IgD-negative memory B cell (primary cell): Measurements from ENCODE around the gene UCK2. TPM values are rescaled to one million over a fixed set of nuclear protein-coding genes. Genes with fewer than 3 reads are reported as not detected.
"Not testable (repeated sequence)": the region's sequence is repeated elsewhere in the genome, so short reads cannot be mapped to it uniquely, and the experiment has no call there.

Source experiments
- H3K27ac Mint-ChIP-seq, 3 donors: one replicate each; pipeline ENCODE4 v1.8.0; 2020 to 2022; ENCODE audit warnings: mild to moderate bottlenecking in 3 of 3, mixed read lengths in 3 of 3, moderate library complexity in 1 of 3
- H3K27me3 Mint-ChIP-seq: one replicate; pipeline ENCODE4 v1.8.0; 2021; ENCODE audit warnings: mixed read lengths
- H3K36me3 Mint-ChIP-seq: one replicate; pipeline ENCODE4 v1.8.0; 2020; ENCODE audit warnings: mild to moderate bottlenecking, mixed read lengths
- H3K4me1 Mint-ChIP-seq, 3 donors: one replicate each; pipeline ENCODE4 v1.8.0; 2020 to 2022; ENCODE audit warnings: mixed read lengths in 3 of 3, mild to moderate bottlenecking in 1 of 3
- H3K4me3 Mint-ChIP-seq, 4 donors: one replicate each; pipeline ENCODE4 v1.8.0; 2020 to 2022; ENCODE audit warnings: mild to moderate bottlenecking in 4 of 4, mixed read lengths in 4 of 4, moderate library complexity in 3 of 4
- H3K9me3 Mint-ChIP-seq, 3 donors: one replicate each; pipeline ENCODE4 v1.8.0; 2020 to 2021; ENCODE audit warnings: mixed read lengths in 3 of 3, mild to moderate bottlenecking in 1 of 3
- polyA plus RNA-seq: library from polyadenylated mRNA; unstranded; fragments of 300-500 nt; fragmentation: Illumina TruSeq; gene quantifications from one replicate; pipeline ENCODE4 v1.2.3, GENCODE V29; 2021

UCK2 gene
- polyA plus RNA-seq, result 13.5 TPM

DNA sequence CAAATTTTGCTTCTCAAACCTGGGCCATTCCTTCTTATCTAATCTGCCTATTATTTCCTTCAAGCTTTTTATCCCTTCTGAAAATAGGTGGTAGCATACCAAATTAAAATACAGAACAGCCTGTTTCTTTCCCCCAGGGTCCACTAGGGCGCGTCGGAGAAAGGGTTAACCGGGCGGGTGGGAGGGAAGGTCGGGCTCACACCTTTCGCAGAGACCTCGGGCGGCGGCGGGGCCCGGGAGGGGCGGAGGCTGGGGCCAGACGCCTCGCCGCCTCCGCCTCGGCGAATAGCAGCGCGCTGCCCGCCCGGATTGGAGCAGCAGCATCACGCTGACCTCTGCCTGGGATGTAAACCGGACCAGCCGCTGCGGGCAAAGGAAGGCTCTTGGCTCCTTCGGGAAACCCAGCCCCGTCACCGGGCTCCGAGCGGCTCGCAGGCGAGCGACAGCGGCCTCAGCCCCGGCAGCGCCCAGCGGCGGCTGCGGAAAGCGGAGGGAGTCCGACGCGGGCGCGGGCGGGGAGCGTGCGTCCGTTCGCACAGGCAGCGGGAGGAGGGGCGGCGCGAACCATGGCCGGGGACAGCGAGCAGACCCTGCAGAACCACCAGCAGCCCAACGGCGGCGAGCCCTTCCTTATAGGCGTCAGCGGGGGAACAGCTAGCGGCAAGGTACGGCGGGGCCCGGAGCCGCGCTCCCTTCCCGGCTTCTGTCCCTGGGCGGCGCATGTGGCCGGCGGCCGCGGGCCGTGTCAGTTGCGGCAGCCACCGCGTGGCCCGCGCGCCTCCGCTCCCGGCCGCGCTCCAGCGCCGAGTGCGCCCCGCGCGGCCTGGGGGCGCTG lies at the start of gene UCK2:
UCK2 (plus strand) TSS at position 347 of the 835 bp plus-strand sequence; CDS start at position 567, 220 bp downstream.
- Mint-ChIP-seq H3K36me3 (no peaks in the 10 kb centered on the region), H3K27me3 (no peaks in the 10 kb centered on the region), H3K4me1 (peaks cover 17 to 21% (median 19%) of the 10 kb centered on the region in 3 donors), H3K9me3 (no peaks in the 10 kb centered on the region), H3K4me3 (peak within 1 kb of the TSS; percentile 92 to 98 (median 95)), H3K27ac (peak within 1 kb of the TSS; percentile 78 to 89 (median 85))

DNA sequence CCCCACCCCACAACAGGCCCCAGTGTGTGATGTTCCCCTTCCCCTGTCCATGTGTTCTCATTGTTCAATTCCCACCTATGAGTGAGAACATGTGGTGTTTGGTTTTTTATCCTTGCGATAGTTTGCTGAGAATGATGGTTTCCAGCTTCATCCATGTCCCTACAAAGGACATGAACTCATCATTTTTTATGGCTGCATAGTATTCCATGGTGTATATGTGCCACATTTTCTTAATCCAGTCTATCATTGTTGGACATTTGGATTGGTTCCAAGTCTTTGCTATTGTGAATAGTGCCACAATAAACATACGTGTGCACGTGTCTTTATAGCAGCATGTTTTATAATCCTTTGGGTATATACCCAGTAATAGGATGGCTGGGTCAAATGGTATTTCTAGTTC lies 49.2 kb upstream of the UCK2 start:
- H3K36me3 Mint-ChIP-seq, H3K4me3 Mint-ChIP-seq, H3K4me1 Mint-ChIP-seq, H3K27me3 Mint-ChIP-seq, H3K9me3 Mint-ChIP-seq, H3K27ac Mint-ChIP-seq: not testable (repeated sequence)

DNA sequence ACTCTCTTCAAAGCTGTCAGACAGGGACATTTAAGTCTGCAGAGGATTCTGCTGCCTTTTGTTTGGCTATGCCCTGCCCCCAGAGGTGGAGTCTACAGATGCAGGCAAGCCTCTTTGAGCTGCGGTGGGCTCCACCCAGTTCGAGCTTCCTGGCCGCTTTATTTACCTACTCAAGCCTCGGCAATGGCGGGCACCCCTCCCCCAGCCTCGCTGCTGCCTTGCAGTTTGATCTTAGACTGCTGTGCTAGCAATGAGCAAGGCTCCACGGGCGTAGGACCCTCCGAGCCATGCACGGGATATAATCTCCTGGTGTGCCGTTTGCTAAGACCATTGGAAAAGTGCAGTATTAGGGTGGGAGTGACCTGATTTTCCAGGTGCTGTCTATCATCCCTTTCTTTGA lies 43.9 kb upstream of the UCK2 start:
- H3K4me1 Mint-ChIP-seq, H3K27me3 Mint-ChIP-seq, H3K27ac Mint-ChIP-seq, H3K4me3 Mint-ChIP-seq, H3K9me3 Mint-ChIP-seq, H3K36me3 Mint-ChIP-seq: not testable (repeated sequence)

DNA sequence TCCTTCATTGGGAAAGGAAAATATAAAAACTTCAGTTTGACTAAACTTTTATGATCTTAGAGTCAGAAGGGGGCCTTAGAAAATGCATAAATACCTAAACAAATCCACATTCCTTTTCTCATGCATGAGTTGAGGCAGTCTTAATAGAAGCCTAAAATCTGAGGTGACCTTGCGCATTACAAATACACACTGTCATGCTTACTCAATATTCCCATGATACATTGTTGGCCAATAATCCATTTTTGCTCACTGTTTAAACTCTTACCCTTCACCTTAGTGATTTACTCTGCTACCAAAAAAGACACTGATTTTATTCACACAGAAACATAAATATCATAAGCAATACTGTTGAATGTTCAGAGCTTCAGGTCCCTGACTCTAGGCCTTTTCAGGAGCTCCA lies 39.7 kb upstream of the UCK2 start:
- Mint-ChIP-seq H3K4me3 (no peak overlapping the region), H3K9me3 (no peaks in the 10 kb centered on the region), H3K4me1 (no peaks in the 10 kb centered on the region), H3K27ac (no peak overlapping the region), H3K27me3 (peaks cover 6% of the 10 kb centered on the region), H3K36me3 (peaks cover 2% of the 10 kb centered on the region)

DNA sequence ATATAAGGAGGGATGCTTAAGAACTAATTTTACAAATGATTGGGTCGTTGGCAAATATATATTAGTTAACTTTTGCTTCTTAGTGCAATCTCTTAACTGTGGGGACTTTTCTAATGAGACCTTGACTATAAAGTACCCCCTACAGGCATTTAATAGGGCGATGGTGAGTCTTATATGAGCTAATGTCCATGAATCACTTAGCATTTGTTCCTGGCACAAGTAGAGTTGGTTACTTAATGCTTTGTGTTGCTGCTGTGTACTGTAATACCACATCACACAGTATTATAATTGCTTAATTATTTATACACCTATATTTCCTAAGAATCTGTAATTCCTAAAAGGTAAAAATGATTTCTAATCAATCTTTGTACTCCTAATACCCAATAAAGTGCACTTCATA lies 33.5 kb upstream of the UCK2 start:
- H3K27me3 Mint-ChIP-seq, result peaks cover 11% of the 10 kb centered on the region
- H3K9me3 Mint-ChIP-seq, result peaks cover 0 to under 1% (median 0%) of the 10 kb centered on the region in 3 donors
- peaks cover 2% of the 10 kb centered on the region for H3K36me3 Mint-ChIP-seq
- no peaks in the 10 kb centered on the region for H3K4me1 Mint-ChIP-seq
- no peak overlapping the region for H3K4me3 Mint-ChIP-seq
- H3K27ac Mint-ChIP-seq, result no peak overlapping the region

DNA sequence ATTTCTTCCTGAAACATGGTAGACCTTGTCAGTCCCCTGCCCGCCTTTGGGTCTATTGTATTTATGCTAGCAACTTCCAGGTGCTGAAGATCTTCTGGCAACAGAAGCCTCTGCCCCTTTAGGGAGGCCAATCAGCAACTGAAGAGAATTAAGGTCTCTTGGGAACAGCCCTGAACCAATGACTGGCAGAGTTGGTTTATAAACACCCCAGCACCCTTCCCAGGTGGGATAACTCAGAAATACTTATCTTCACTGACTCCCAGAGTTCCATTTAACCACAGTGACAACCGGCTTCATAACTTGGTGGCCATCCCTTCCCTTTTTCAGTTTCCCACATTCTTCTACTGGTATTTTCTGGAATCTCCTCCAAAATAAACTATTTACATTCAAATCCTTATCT lies 31.5 kb upstream of the UCK2 start:
- H3K36me3 Mint-ChIP-seq, result peaks cover 2% of the 10 kb centered on the region
- no peaks in the 10 kb centered on the region for H3K4me1 Mint-ChIP-seq
- peaks cover 11% of the 10 kb centered on the region for H3K27me3 Mint-ChIP-seq
- H3K4me3 Mint-ChIP-seq, result no peak overlapping the region
- H3K9me3 Mint-ChIP-seq, result peaks cover 3 to 9% (median 4%) of the 10 kb centered on the region in 3 donors
- H3K27ac Mint-ChIP-seq, result no peak overlapping the region

DNA sequence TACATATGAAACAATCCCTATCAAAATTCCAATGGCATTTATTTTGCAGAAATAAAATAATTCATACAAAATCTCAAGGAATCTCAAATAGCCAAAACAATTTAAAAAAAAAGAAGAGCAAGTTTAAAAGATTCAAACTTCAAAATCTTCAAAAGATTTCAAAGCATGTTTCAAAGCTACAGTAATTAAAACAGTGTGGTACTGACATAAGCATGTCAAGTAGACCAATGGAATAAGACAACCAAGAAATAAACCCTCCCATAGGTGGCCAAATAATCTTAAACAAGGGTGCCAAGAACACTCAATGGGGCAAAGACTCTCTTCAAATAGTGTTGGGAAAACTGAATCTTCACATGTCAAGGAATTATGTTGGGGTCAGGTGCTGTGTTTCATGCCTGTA lies 28.0 kb upstream of the UCK2 start:
- peaks cover 5% of the 10 kb centered on the region for H3K36me3 Mint-ChIP-seq

DNA sequence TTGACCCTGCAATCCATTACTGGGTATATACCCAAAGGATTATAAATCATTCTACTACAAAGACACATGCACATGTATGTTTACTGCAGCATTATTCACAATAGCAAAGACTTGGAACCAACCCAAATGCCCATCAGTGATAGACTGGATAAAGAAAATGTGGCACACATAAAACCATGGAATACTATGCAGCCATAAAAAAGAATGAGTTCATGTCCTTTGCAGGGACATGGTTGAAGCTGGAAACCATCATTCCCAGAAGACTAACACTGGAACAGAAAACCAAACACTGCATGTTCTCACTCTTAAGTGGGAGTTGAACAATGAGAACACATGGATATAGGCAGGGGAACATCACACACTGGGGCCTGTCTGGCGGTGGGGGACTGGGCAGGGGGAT lies 22.9 kb upstream of the UCK2 start:
- H3K4me3 Mint-ChIP-seq, H3K27ac Mint-ChIP-seq, H3K36me3 Mint-ChIP-seq: not testable (repeated sequence)

More for the DNA sequence above, 28.0 kb upstream of the UCK2 start:
- H3K4me3 Mint-ChIP-seq, result no peak overlapping the region
- peaks cover 3 to 9% (median 5%) of the 10 kb centered on the region in 3 donors for H3K9me3 Mint-ChIP-seq
- no peak overlapping the region for H3K27ac Mint-ChIP-seq
- peaks cover 5% of the 10 kb centered on the region for H3K27me3 Mint-ChIP-seq
- H3K4me1 Mint-ChIP-seq, result no peaks in the 10 kb centered on the region

DNA sequence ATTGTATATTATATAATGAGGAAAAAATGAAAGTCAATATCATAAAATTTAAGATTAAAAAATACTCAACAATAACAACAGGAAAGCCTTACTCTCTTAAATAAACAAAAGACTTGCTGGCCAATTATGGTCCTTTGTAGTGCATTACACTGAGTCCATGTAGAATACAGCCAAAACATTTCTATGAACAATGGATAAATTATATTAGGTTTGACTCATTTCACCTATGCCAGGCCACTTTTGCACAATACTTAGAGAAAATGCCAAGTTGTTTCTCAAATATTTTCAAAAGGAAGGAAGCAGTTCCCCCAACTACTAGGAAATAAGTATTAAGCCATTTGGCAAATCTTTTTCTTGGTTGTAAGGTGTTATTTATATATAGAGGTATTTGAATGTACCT lies 19.8 kb upstream of the UCK2 start:
- H3K4me3 Mint-ChIP-seq, result no peak overlapping the region
- no peaks in the 10 kb centered on the region for H3K4me1 Mint-ChIP-seq
- peaks cover 0 to 1% (median 0%) of the 10 kb centered on the region in 3 donors for H3K9me3 Mint-ChIP-seq
- no peaks in the 10 kb centered on the region for H3K36me3 Mint-ChIP-seq
- H3K27ac Mint-ChIP-seq, result no peak overlapping the region
- H3K27me3 Mint-ChIP-seq, result peaks cover 5% of the 10 kb centered on the region

More for the DNA sequence above, 22.9 kb upstream of the UCK2 start:
- H3K27me3 Mint-ChIP-seq, H3K9me3 Mint-ChIP-seq, H3K4me1 Mint-ChIP-seq: not testable (repeated sequence)

DNA sequence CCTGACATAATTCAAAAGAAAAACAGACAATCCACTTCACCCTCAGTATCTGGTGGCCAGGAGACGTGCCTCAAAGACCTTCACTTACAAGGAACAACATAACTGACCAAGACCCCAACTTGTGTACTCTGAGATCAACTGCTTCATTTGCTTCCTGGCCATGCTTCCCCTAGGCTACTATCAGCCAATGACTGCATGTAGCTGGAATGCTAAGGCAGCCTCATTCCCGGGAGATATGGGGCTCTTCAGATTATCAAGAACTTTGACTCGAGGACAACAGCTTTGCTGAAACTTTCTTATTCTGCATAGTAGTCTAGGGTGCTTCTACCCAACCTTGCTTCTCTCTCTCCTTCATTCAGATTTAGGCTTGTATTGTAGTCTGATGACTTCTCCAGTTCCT lies 11.7 kb upstream of the UCK2 start:
- Mint-ChIP-seq H3K4me3 (no peak overlapping the region), H3K36me3 (no peaks in the 10 kb centered on the region), H3K27ac (no peak overlapping the region), H3K27me3 (peaks cover 8% of the 10 kb centered on the region), H3K4me1 (no peaks in the 10 kb centered on the region), H3K9me3 (peaks cover 0 to 4% (median 2%) of the 10 kb centered on the region in 3 donors)

DNA sequence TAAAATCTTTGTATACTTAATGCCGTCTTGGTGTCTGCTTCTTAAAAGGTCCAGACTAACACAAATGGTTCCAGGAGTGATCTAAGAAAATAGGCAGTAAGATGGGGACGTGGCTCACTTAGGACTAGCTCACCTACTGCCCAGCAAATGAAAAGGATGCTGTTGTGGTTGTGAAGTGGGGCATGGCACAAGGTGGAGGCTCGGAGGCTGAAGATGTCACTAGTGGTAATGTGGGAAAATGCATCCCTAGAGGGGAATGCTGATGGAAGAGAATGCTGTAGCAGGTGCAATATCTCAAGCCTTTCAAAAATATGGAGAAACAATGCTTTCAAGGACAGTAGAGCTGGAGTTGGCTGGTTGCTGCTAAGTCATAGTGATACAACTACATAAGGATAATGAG lies 11.3 kb upstream of the UCK2 start:
- no peak overlapping the region for H3K4me3 Mint-ChIP-seq
- no peaks in the 10 kb centered on the region for H3K4me1 Mint-ChIP-seq
- peaks cover 0 to 4% (median 2%) of the 10 kb centered on the region in 3 donors for H3K9me3 Mint-ChIP-seq
- H3K27ac Mint-ChIP-seq, result no peak overlapping the region
- H3K36me3 Mint-ChIP-seq, result no peaks in the 10 kb centered on the region
- peaks cover 8% of the 10 kb centered on the region for H3K27me3 Mint-ChIP-seq

DNA sequence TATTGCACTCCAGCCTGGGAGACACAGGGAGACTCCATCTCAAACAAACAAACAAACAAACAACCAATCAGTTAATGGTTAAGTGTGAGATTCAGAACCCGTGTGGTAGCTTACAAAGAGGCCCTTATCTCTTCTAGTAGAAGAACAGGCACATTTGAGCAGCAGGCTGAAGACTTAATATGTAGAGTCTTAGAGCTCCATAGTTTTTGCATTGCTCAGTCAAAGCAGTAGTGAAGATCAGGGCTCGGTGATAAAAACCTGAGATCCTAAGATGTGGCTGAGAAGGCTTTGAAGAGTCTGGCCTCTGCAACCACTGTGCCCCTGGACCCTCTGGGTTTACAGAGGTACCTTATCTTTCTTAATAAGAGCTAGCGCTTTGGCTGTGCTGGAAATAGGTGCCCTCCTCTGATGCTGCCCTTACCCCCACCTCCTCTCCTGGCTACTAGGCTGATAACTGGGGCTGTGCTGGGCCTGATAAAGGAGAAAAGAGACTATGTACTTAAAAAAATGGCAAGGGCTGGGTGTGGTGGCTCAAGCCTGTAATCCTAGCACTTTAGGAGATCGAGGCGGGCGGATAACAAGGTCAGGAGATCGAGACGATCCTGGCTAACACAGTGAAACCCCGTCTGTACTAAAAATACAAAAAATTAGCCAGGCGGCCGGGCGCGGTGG lies 10.5 kb upstream of the UCK2 start:
- Mint-ChIP-seq H3K36me3 (no peaks in the 10 kb centered on the region), H3K9me3 (peaks cover 0 to 4% (median 2%) of the 10 kb centered on the region in 3 donors), H3K27ac (no peak overlapping the region), H3K27me3 (peaks cover 6% of the 10 kb centered on the region), H3K4me1 (no peaks in the 10 kb centered on the region), H3K4me3 (no peak overlapping the region)

DNA sequence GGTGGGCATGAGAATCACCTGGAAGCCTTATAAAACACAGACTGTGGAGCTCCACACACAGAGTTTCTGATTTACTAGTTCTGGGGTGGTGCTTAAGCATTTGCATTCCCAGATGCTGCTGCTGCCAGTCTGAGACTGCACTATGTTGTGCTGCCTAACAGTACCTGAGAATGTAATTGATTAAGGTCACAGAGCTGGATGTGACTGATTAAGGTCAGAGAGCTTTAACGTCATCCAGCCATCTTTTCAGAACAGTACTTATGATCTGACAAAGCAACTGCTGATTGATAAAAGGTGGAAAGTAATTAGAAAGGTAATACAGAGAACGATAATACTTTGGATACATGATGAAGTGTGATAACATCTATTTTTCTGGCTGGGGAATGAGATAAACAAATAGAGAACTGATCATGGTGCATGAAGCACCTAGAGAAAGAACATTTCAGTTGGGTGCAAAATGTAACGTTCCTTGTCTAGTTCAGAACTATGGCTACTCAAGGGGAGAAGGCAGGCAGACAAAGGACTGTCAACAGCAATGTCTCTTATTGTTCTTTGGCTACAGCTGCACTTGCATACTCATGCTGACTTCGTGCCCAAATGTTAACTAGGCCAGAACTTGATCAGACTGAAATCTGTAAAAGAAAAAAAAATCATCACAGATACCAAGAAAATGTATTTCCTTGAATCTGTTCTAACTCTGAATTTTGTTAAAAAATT lies 3.7 kb upstream of the UCK2 start:
- H3K27me3 Mint-ChIP-seq, result no peaks in the 10 kb centered on the region
- H3K4me1 Mint-ChIP-seq, result peaks cover 8 to 9% (median 9%) of the 10 kb centered on the region in 3 donors
- no peaks in the 10 kb centered on the region for H3K36me3 Mint-ChIP-seq
- no peaks in the 10 kb centered on the region for H3K9me3 Mint-ChIP-seq
- H3K27ac Mint-ChIP-seq, result no peak overlapping the region
- no peak overlapping the region for H3K4me3 Mint-ChIP-seq

DNA sequence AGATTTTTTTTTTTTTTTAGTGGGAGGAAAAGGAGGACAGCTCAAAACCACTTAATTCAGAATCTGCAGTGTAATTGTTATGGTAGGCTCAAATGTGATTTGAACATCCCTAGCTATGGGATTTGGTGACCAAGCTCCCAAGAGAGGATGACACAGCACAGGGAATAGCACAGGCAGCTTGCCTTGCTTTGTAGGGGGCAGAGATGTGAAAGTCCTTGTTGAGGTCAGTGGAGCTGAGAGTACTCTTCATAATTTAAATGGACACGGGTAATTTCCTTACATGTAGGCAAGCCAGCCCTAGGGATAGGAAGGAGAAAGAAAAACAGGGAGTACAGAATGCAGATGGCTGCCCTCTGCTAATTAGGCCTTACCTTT lies 3.2 kb upstream of the UCK2 start:
- peak overlapping the region in 1 of 4 donors; percentile 30 for H3K4me3 Mint-ChIP-seq
- H3K4me1 Mint-ChIP-seq, result peaks cover 12 to 14% (median 12%) of the 10 kb centered on the region in 3 donors
- H3K36me3 Mint-ChIP-seq, result no peaks in the 10 kb centered on the region
- H3K27ac Mint-ChIP-seq, result no peak overlapping the region
- H3K9me3 Mint-ChIP-seq, result no peaks in the 10 kb centered on the region
- no peaks in the 10 kb centered on the region for H3K27me3 Mint-ChIP-seq

DNA sequence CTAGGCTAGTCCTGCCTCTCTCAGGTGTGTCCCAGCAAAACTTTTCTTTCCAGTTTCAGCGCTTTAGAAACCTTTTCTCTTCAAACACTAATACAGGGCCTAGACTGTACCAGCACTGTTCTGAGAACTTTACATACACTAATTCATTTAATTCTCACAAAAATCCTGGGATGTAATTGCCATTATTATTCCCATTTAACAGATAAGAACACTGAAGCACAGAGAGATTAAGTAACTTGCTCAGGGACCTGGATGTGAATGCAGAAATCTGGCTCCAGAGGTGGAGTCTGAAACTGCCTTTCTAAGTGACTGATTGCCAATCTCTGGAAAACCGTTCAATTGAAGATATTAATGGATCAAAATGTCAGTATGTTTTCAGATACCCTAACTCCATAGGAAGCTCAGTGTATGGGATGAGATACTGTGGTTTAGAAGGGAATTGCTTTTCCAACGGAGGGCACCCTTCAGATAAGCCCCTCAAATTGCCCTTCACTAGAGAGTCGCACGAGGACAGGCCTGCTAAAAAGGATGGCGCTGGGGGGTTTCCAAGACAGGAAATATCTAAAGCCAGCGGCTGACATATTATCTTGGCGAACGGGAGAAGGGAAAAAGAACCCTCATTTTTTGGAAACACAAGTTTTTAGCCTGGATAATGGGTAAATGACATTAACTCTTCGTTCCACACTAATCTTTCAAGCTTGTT lies 698 bp upstream of the UCK2 start:
- no peaks in the 10 kb centered on the region for H3K9me3 Mint-ChIP-seq
- no peaks in the 10 kb centered on the region for H3K27me3 Mint-ChIP-seq
- peak overlapping the region; percentile 84 to 95 (median 93) for H3K4me3 Mint-ChIP-seq
- peaks cover 15 to 17% (median 17%) of the 10 kb centered on the region in 3 donors for H3K4me1 Mint-ChIP-seq
- no peaks in the 10 kb centered on the region for H3K36me3 Mint-ChIP-seq
- peak overlapping the region; percentile 78 to 89 (median 85) for H3K27ac Mint-ChIP-seq
